HFFc6 (cell line): ENCODE results near the gene RNF32. TPM values are rescaled to one million over a fixed set of nuclear protein-coding genes. Genes with fewer than 3 reads are reported as not detected.
"Not testable (repeated sequence)": the region's sequence is repeated elsewhere in the genome, so short reads cannot be mapped to it uniquely, and the experiment has no call there.

Experiments
- DNase-seq: peaks from one replicate; pipeline ENCODE4 v3.0.0-alpha.2; 2018
- H3K27ac Mint-ChIP-seq: 2 replicates; pipeline ENCODE4 v1.8.0; 2020; ENCODE audit warnings: mild to moderate bottlenecking, mixed read lengths
- H3K27me3 Mint-ChIP-seq: 2 replicates; pipeline ENCODE4 v1.8.0; 2021; ENCODE audit warnings: mild to moderate bottlenecking, moderate library complexity, mixed read lengths; ENCODE audit not compliant: insufficient read depth
- H3K36me3 Mint-ChIP-seq: 2 replicates; pipeline ENCODE4 v1.8.0; 2021; ENCODE audit warnings: low read depth, mixed read lengths
- H3K4me1 Mint-ChIP-seq: 2 replicates; pipeline ENCODE4 v1.8.0; 2020; ENCODE audit warnings: low read depth, mixed read lengths
- H3K4me3 Mint-ChIP-seq: 2 replicates; pipeline ENCODE4 v1.8.0; 2020; ENCODE audit warnings: mild to moderate bottlenecking, moderate library complexity, mixed read lengths
- H3K9me3 Mint-ChIP-seq: 2 replicates; pipeline ENCODE4 v1.8.0; 2020; ENCODE audit warnings: mild to moderate bottlenecking, mixed read lengths
- CTCF ChIP-seq: fragments of 200-600 bp; sonication (generic); IDR thresholded peaks from 2 replicates; pipeline ENCODE4 v1.5.0; 2021; ENCODE audit warnings: antibody characterized with exemption, mild to moderate bottlenecking
- total RNA-seq, 6 experiments: library from RNA; stranded (reverse); fragmentation: NEBNext Ultra II Directional; extraction: Animal tissue kit (Norgen Biotek cat#: 25700); gene quantifications; 2 replicates in 1 of 6; 3 replicates in 5 of 6; pipeline ENCODE4 v1.2.3, GENCODE V29; 2021

Gene RNF32
- total RNA-seq, 6 experiments from 2014 or later = 0.94 to 2.5 (median 1.4) TPM

- Mint-ChIP-seq H3K36me3 (peaks cover 10% of the 10 kb centered on the region), H3K9me3 (peaks cover 5% of the 10 kb centered on the region), H3K4me3 (peak overlapping the region; percentile 93), H3K27ac (peak overlapping the region; percentile 93), H3K4me1 (peaks cover 35% of the 10 kb centered on the region), H3K27me3 (no peaks in the 10 kb centered on the region)
- peak; percentile 28 for DNase-seq
- no peak for TF ChIP-seq CTCF
Observed at GRCh38 chr7:156640949-156641485, 443 bp downstream of the RNF32 start.

- Mint-ChIP-seq H3K27ac (no peak overlapping the region), H3K27me3 (no peaks in the 10 kb centered on the region), H3K4me1 (peaks cover 28% of the 10 kb centered on the region), H3K9me3 (peaks cover 5% of the 10 kb centered on the region), H3K36me3 (peaks cover 10% of the 10 kb centered on the region), H3K4me3 (no peak overlapping the region)
- no peak for TF ChIP-seq CTCF
- no peak for DNase-seq
Observed at GRCh38 chr7:156642306-156643045, 1.9 kb downstream of the RNF32 start.

GRCh38 chr7:156647330-156647729 is 6.8 kb downstream of the RNF32 start:
- not testable (repeated sequence) for DNase-seq, H3K4me3 Mint-ChIP-seq, H3K9me3 Mint-ChIP-seq, H3K36me3 Mint-ChIP-seq, H3K27me3 Mint-ChIP-seq, H3K27ac Mint-ChIP-seq
- peaks cover 11% of the 10 kb centered on the region for H3K4me1 Mint-ChIP-seq

GRCh38 chr7:156650042-156650441 is 9.5 kb downstream of the RNF32 start:
- H3K27ac Mint-ChIP-seq = no peak overlapping the region
- H3K27me3 Mint-ChIP-seq = no peaks in the 10 kb centered on the region; the same call in 1 of the 2 replicates
- TF ChIP-seq CTCF = peak; percentile 60
- H3K4me3 Mint-ChIP-seq = no peak overlapping the region
- H3K4me1 Mint-ChIP-seq = peaks cover 24% of the 10 kb centered on the region
- H3K9me3 Mint-ChIP-seq = no peaks in the 10 kb centered on the region
- no peaks in the 10 kb centered on the region for H3K36me3 Mint-ChIP-seq
- DNase-seq = peak; percentile 7

- H3K27me3 Mint-ChIP-seq = no peaks in the 10 kb centered on the region; the same call in 1 of the 2 replicates
- H3K4me1 Mint-ChIP-seq = peaks cover 24% of the 10 kb centered on the region
- H3K9me3 Mint-ChIP-seq = no peaks in the 10 kb centered on the region
- no peak for TF ChIP-seq CTCF
- DNase-seq = no peak
- no peak overlapping the region for H3K4me3 Mint-ChIP-seq
- H3K27ac Mint-ChIP-seq = no peak overlapping the region
- no peaks in the 10 kb centered on the region for H3K36me3 Mint-ChIP-seq
Observed at GRCh38 chr7:156651474-156651873, 10.9 kb downstream of the RNF32 start.

GRCh38 chr7:156652886-156653568 is 12.5 kb downstream of the RNF32 start:
- no peak for TF ChIP-seq CTCF
- Mint-ChIP-seq H3K4me1 (peaks cover 24% of the 10 kb centered on the region), H3K27me3 (no peaks in the 10 kb centered on the region; the same call in 1 of the 2 replicates), H3K9me3 (no peaks in the 10 kb centered on the region), H3K4me3 (no peak overlapping the region), H3K36me3 (no peaks in the 10 kb centered on the region), H3K27ac (no peak overlapping the region)
- peak; percentile 38 for DNase-seq
